Epithelial cell of esophagus (primary cell): ENCODE results near the gene PLD5.
"Not testable (repeated sequence)": the region's sequence is repeated elsewhere in the genome, so short reads cannot be mapped to it uniquely, and the experiment has no call there.

Experiments used
- DNase-seq: peaks from one replicate; pipeline ENCODE4 v3.0.0; 2010; ENCODE audit warnings: low read depth
- H3K4me3 ChIP-seq: 2 replicates; pipeline ENCODE4 v1.5.1; 2011; ENCODE audit warnings: mild to moderate bottlenecking, low read length, control low read depth
- TF ChIP-seq, protein P1 (sequence below): IDR thresholded peaks from 2 replicates; pipeline ENCODE4 v1.5.1; 2011; ENCODE audit warnings: low read depth, mild to moderate bottlenecking, low read length, control low read depth, inconsistent platforms; ENCODE audit not compliant: insufficient read depth; ENCODE audit errors: missing control alignments

Gene PLD5

DNA sequence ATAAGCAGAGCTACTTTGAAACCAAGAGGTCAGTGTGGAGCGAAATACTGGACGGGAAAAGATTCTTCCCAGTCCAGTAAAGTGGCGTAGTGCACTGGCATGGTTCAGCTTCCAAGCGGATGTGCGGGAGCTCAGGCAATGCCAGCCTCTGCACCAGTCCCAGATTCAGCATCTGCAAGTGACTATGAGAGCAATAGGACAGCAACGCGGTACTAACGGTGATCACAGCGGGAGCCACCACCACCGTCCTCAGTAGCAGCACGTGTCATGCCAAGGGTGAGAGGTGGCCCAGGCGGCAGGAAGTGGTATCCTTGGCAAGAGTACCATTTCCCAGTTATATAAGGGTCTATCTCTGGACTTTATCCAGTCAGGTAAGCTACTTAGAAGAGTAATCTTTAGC lies 17.8 kb downstream of the PLD5 start:
- no peak for DNase-seq
- TF ChIP-seq, protein P1, sequence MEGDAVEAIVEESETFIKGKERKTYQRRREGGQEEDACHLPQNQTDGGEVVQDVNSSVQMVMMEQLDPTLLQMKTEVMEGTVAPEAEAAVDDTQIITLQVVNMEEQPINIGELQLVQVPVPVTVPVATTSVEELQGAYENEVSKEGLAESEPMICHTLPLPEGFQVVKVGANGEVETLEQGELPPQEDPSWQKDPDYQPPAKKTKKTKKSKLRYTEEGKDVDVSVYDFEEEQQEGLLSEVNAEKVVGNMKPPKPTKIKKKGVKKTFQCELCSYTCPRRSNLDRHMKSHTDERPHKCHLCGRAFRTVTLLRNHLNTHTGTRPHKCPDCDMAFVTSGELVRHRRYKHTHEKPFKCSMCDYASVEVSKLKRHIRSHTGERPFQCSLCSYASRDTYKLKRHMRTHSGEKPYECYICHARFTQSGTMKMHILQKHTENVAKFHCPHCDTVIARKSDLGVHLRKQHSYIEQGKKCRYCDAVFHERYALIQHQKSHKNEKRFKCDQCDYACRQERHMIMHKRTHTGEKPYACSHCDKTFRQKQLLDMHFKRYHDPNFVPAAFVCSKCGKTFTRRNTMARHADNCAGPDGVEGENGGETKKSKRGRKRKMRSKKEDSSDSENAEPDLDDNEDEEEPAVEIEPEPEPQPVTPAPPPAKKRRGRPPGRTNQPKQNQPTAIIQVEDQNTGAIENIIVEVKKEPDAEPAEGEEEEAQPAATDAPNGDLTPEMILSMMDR, result no peak

DNA sequence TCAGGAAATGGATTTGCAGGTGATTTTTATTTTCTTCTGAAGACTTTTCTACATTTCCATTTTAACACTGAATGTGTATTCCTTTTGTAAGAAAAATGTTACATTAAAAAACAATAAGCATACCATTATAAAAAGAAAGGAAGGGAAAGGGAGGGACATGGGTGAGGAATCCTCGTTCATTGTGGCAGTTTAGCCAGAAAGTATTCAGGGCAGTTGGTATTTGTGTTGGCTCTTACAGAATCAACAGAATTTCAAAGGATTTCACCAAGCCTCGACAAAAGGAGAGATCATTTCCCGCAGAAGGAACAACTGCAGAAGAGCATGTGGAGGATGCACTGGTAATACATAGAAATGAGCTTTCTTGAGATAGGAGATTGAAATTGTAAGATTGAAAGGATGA lies 35.0 kb downstream of the PLD5 start:
- no peak overlapping the region for H3K4me3 ChIP-seq
- TF ChIP-seq, protein P1, result no peak
- DNase-seq, result no peak

More for the DNA sequence above, 17.8 kb downstream of the PLD5 start:
- H3K4me3 ChIP-seq, result no peak overlapping the region

DNA sequence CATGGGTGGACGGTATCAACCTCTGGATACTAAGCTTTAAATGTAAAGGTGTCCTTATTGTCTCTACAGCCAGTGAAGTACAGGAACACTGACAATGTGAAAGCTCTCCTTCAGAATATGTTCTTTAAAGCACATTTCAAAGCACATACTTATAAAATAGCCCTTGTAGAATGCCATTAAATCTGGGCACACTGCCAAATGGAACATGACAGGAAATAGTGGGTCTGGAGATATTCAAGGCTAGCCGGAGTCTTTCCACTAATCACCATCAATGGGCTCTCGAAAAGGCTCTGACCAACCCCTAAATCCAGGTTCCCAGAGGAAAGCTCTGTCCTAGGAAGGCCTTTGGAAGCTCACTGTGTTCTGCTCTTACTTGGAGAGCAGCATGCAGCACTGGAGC lies 46.6 kb downstream of the PLD5 start:
- no peak for DNase-seq

DNA sequence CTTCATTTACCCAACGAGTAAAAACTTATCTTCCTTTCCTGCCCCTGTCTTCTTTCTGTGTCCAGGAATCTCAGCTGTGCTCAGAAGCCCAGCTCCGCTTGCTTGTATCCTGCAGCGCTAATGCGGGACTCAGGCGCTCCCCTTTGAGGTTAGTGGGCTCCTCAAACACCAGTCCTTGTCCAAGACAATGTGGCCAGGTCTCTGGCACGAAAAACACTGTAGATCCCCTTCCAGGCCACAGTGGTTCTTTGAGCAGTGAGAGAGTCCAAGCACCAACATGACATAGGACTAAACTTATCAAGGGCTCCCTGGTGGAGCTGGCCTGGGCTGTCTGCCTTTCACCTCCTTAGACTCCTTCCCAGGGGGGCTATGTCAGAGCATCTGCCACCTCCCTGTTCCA lies 53.7 kb downstream of the PLD5 start:
- no peak for DNase-seq
- no peak overlapping the region for H3K4me3 ChIP-seq
- TF ChIP-seq, protein P1, result no peak

More for the DNA sequence above, 46.6 kb downstream of the PLD5 start:
- TF ChIP-seq, protein P1, result no peak
- H3K4me3 ChIP-seq, result no peak overlapping the region

DNA sequence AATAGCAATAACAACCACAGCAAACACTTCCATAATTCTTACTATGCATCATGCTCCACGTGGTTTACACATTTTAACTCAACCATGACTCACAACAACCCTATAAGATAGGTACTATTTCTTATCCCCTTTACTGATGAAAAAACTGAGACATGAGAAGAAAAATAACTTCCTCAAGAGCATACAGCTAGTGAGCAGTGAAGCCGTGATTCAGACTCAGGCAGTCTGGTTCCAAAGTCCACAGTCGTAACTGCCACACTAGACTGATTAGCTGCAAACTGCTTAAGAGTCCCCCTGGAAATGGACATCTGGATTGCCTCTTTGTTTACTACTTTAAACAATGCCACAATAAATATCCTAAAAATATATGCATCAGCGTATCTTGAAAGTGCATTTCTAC lies 55.7 kb downstream of the PLD5 start:
- DNase-seq, result peak; percentile 10
- no peak overlapping the region for H3K4me3 ChIP-seq
- TF ChIP-seq, protein P1, result no peak

DNA sequence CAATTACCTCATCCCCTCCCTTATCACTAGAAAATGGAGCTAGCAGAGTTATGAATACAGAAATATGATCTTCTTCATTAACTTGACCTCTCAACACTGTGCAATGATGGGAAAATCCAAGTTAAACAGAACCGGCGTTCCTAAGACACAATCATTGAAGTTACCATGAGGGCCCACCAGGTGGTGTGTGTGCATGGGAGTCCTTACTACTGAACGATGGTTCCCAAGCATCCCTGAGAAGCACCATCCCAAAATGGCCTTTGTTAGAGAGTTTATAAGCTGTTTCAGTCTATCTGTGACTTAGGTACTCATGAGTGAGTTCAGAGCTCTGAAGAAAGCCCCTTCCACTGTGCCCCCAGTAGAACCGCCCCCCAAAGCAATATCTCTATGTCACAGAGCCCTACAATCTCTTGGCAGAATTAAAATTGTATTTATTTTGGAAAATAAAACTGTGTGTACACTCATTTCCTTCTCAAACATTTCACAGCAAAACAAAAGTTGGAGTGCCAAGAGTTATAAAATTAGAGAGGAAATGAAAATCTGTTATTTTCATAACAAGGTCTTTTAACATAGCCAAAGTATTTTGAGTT lies 56.8 kb downstream of the PLD5 start:
- peak; percentile 57 for DNase-seq
- TF ChIP-seq, protein P1, result peak; percentile 81
- H3K4me3 ChIP-seq, result no peak overlapping the region

DNA sequence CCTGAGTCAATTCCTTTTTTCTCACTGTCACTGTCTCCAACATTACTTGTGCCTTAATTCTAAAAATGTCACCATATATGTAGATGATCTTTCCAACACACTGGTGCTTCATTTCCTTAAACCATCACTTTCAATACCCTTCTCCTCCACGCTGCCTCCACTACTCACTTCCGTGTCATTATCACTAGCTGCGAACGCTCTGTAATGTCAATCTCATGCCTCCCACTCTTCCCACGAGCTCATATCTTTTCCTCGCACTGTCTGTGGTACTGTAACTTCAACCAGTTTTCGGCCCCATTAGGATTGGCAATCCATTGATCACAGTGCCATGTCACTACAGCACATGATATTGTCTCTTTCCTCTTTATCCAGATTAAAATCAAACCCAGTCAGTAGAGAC lies 61.6 kb downstream of the PLD5 start:
- no peak overlapping the region for H3K4me3 ChIP-seq
- TF ChIP-seq, protein P1, result no peak
- no peak for DNase-seq

DNA sequence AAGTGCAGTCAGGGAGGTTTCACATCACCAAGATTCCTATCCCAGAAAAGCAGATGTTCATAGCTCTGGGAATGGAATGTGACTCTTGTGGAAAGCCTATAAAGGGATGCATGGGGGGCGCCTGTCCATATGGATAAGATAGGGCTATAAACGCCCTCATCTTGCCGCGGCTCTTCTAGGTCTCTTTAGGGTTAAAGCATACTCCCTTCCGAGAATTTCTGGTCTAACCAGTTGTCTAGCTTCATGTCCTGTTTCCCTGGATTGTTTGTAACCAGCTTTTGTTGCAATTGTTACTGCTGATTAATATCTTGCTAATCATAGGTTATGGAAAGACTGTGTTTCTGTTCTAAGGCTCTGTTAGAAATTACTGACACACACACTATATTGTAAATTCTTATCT lies 64.8 kb downstream of the PLD5 start:
- not testable (repeated sequence) for H3K4me3 ChIP-seq, DNase-seq
